SJCRH30 (cell line): ENCODE data around the gene TLE2. TPM values are rescaled to one million over a fixed set of nuclear protein-coding genes. Genes with fewer than 3 reads are reported as not detected.

ENCODE experiments used
- DNase-seq, 2 experiments: peaks; one replicate each; pipeline ENCODE4 v3.0.0-alpha.2; 2015 to 2020
- H3K27ac ChIP-seq: fragments of 250-450 bp; sonication (Bioruptor Pico); 2 replicates; pipeline ENCODE4 v1.5.1; 2020; ENCODE audit warnings: mild to moderate bottlenecking, moderate library complexity
- H3K27me3 ChIP-seq: fragments of 250-450 bp; sonication (Bioruptor Pico); 2 replicates; pipeline ENCODE4 v1.5.1; 2020; ENCODE audit warnings: mild to moderate bottlenecking, moderate library complexity
- H3K36me3 ChIP-seq: fragments of 250-450 bp; sonication (Bioruptor Pico); 2 replicates; pipeline ENCODE4 v1.5.1; 2020; ENCODE audit warnings: mild to moderate bottlenecking, moderate library complexity
- H3K4me1 ChIP-seq: fragments of 250-450 bp; sonication (Bioruptor Pico); 2 replicates; pipeline ENCODE4 v1.5.1; 2020; ENCODE audit warnings: mild to moderate bottlenecking, moderate library complexity
- H3K4me3 ChIP-seq: fragments of 250-450 bp; sonication (Bioruptor Pico); 2 replicates; pipeline ENCODE4 v1.5.1; 2020; ENCODE audit warnings: mild to moderate bottlenecking, moderate library complexity
- H3K9me3 ChIP-seq: fragments of 250-450 bp; sonication (Bioruptor Pico); replicated peaks from 2 replicates; pipeline ENCODE4 v1.5.1; 2020; ENCODE audit warnings: mild to moderate bottlenecking, moderate library complexity
- total RNA-seq: library from RNA; depleted of rRNA; stranded (reverse); fragments of >200 nt; shearing (Covaris generic); gene quantifications from 2 replicates; pipeline ENCODE4 v1.2.3, GENCODE V29; 2014

Gene TLE2
- total RNA-seq, 1 experiment from 2014 or later, result 4.7 TPM

- Histone ChIP-seq H3K9me3 (no peaks in the 10 kb centered on the region), H3K27ac (peak overlapping the region; percentile 68), H3K4me1 (peaks cover 5% of the 10 kb centered on the region; the same call in 1 of the 2 replicates), H3K27me3 (peaks cover 8% of the 10 kb centered on the region; the same call in 1 of the 2 replicates), H3K4me3 (peak overlapping the region; percentile 57), H3K36me3 (no peaks in the 10 kb centered on the region)
- peak; percentile 99 to 100 for DNase-seq
These were observed 6.5 kb upstream of the TLE2 start for GRCh38 chr19:3035542-3036118.

DNA sequence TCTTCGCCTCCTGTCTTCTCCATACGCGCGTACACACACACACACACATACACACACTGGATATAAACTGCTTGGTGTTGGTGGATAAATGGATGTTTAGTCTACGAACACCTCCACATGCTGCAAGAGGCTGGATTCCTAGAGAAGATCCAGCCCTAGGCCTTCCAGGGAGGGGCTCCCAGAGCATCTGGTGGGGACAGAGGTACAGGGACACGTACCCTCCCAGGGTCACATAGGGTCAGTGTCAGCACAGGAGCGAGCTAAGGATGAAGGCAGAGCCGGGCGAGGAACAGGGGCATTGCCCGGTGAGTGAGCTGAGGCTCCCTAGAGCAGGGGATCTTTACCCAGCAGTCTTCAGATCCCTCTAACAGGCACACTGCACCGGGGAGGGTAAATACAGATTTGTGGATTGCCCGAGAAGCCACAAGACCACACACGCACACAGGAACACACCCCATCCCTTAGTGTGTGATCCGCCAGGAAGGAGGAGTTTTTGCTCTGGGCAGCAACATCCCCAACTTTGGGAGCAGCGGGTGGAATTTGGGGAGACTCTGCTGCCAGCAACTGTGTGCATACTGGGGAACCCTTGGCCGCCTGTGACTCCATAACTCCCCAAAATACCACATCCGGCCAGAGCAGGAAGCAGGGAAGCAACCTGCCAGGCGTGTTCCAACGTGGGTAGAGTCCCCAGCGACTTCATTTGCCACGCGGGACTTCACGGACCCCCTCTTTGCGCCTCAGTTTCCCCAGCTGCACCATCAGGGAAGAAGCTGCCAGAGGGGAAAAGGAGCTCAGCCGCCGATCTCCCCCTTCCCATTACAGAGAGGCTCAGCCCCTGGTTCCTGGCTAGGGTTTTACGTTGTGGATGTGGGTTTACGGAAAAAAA, 5.8 kb upstream of the TLE2 start:
- Histone ChIP-seq H3K9me3 (no peaks in the 10 kb centered on the region), H3K4me1 (peaks cover 5% of the 10 kb centered on the region; the same call in 1 of the 2 replicates), H3K4me3 (peak overlapping the region; percentile 53), H3K36me3 (no peaks in the 10 kb centered on the region), H3K27me3 (peaks cover 14% of the 10 kb centered on the region), H3K27ac (peak overlapping the region; percentile 67)
- DNase-seq, result peak; percentile 72 to 77

DNA sequence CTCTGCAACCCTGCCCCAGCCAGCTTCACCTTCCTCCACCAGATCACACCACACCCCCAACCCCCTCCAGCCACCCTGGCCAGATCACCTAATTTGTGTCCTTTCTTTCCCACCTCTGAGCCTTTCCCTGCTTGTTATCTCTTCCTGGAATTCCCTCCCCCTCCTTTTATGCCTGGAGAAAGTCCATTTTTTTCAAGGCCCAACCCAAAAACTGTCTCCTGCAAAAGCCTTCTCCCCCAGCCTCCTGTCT, 5.3 kb upstream of the TLE2 start:
- no peaks in the 10 kb centered on the region for H3K9me3 ChIP-seq
- H3K4me3 ChIP-seq, result peak overlapping the region; percentile 53
- H3K27ac ChIP-seq, result peak overlapping the region; percentile 67; the same call in 1 of the 2 replicates
- no peaks in the 10 kb centered on the region for H3K36me3 ChIP-seq
- H3K4me1 ChIP-seq, result peaks cover 5% of the 10 kb centered on the region; the same call in 1 of the 2 replicates
- peaks cover 12% of the 10 kb centered on the region for H3K27me3 ChIP-seq
- DNase-seq, result no peak

GRCh38 chr19:3033595-3034405, 4.7 kb upstream of the TLE2 start:
- H3K36me3 ChIP-seq, result no peaks in the 10 kb centered on the region
- DNase-seq, result no peak
- H3K4me3 ChIP-seq, result no peak overlapping the region
- H3K9me3 ChIP-seq, result no peaks in the 10 kb centered on the region
- no peak overlapping the region for H3K27ac ChIP-seq
- peaks cover 11% of the 10 kb centered on the region for H3K27me3 ChIP-seq
- H3K4me1 ChIP-seq, result peaks cover 5% of the 10 kb centered on the region; the same call in 1 of the 2 replicates

DNA sequence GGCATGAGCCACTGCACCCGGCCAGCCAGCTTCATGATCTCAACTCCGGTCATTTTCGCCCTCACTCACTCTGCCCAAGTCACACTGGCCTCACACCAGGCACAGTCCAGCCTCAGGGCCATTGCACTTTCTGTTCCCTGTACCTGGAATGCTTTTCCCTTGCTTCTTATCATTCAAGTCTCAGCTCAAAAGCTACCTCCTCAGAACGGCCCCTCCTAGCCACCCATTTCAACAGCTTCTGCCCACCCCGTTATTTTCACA, 2.5 kb upstream of the TLE2 start:
- DNase-seq, result no peak
- H3K27ac ChIP-seq, result no peak overlapping the region
- peaks cover 14% of the 10 kb centered on the region for H3K27me3 ChIP-seq

DNA sequence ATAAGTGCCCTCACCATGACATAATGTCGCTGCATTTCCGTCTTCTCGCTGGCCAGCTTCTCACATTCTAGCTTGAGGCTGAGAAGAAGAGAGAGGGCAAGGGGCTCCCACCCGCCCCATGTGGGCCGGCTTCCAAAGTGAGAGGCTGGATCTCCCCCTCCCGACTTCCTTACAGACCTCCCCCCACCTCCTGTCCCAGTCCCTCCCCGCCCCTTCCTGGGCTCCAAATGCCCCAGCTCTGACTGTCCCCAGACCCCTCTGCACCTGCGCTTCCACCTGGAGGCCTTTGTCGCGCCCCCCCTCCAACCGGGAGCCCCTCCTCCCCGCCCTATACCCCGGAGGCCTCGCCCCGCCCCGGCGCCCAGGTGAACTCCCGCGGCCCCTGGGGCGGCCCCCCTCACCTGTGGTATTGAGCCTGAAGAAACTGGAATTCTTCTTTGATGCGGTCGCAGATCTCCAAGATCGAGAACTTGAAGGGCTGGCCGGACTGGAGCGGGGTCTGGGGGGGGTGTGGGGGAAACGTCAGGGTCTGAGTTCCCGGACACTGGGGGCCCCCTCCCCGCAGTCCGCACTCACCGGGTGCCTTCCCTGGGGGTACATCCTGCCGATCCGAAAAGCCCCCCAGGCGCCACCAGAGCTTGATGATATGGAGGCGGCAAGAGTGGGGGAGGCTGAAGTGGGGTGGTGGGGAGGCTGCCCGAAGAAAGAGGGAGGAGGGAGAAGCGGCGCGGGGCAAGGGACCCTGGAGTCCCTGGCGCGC, 595 bp downstream of the TLE2 start:
- no peak overlapping the region for H3K27ac ChIP-seq
- no peak for DNase-seq
- H3K9me3 ChIP-seq, result no peaks in the 10 kb centered on the region
- no peaks in the 10 kb centered on the region for H3K4me1 ChIP-seq
- H3K27me3 ChIP-seq, result peaks cover 14% of the 10 kb centered on the region
- H3K4me3 ChIP-seq, result peak overlapping the region; percentile 47
- no peaks in the 10 kb centered on the region for H3K36me3 ChIP-seq

More for the DNA sequence above, 2.5 kb upstream of the TLE2 start:
- Histone ChIP-seq H3K9me3 (no peaks in the 10 kb centered on the region), H3K4me1 (peaks cover 5% of the 10 kb centered on the region; the same call in 1 of the 2 replicates), H3K36me3 (no peaks in the 10 kb centered on the region), H3K4me3 (no peak overlapping the region)

GRCh38 chr19:3027981-3028304, 1.1 kb downstream of the TLE2 start:
- no peaks in the 10 kb centered on the region for H3K9me3 ChIP-seq
- H3K4me3 ChIP-seq, result no peak overlapping the region
- no peaks in the 10 kb centered on the region for H3K36me3 ChIP-seq
- no peaks in the 10 kb centered on the region for H3K4me1 ChIP-seq
- H3K27ac ChIP-seq, result no peak overlapping the region
- DNase-seq, result no peak
- H3K27me3 ChIP-seq, result peaks cover 14% of the 10 kb centered on the region

DNA sequence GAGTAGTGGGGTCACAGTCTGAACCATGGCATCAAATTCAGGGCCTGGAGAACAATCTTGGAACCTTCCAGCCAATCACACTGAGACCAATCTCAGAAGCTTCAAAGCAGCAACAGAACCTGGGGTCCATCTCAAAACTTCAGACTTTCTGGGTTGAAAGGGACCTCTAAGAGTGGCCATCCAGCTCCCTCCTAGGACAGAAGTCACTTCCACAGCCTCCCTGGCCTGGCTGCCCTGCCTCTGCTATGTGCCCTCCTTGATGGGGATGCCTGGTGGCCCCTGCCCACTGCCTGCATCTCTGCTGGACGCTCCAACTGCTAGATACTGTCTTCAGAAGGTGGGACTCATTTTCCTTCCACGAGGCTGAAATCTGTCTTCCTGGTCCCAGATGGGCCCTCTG, 1.8 kb downstream of the TLE2 start:
- H3K27ac ChIP-seq, result no peak overlapping the region
- H3K9me3 ChIP-seq, result no peaks in the 10 kb centered on the region
- no peaks in the 10 kb centered on the region for H3K36me3 ChIP-seq
- no peak overlapping the region for H3K4me3 ChIP-seq
- peaks cover 14% of the 10 kb centered on the region for H3K27me3 ChIP-seq
- no peak for DNase-seq
- H3K4me1 ChIP-seq, result no peaks in the 10 kb centered on the region

DNA sequence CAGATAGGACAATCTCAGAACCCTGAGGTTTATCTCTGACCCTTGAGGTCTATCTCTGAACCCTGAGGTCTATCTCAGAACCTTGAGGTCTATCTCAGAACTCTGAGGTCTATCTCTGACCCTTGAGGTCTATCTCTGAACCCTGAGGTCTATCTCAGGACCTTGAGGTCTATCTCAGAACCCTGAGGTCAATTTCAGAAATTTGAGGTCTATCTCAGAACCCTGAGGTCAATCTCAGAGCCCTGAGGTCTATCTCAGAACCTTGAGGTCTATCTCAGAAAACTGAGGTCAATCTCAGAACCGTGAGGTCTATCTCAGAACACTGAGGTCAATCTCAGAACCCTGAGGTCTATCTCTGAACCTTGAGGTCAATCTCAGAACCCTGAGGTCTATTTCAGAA, 2.3 kb downstream of the TLE2 start:
- peaks cover 14% of the 10 kb centered on the region for H3K27me3 ChIP-seq
- no peaks in the 10 kb centered on the region for H3K9me3 ChIP-seq
- DNase-seq, result no peak
- no peak overlapping the region for H3K27ac ChIP-seq
- H3K4me1 ChIP-seq, result no peaks in the 10 kb centered on the region
- H3K36me3 ChIP-seq, result no peaks in the 10 kb centered on the region
- H3K4me3 ChIP-seq, result no peak overlapping the region

DNA sequence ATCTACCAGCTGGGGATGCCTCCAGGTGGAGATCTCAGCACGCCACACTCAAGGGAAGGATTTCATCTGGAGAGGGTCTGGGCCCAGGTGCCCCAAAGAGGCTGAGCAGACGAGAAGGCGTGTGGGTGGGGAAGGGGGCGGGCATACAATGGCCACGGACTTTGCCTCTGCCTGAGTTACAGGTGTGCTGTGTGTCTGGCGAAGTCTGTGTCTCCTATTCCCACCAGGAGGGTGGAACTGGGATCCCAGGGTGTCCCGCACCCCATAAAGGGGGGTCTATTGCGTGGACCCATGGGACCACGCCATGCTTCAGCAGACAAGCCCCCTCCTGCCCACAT, 3.6 kb downstream of the TLE2 start:
- Histone ChIP-seq H3K4me3 (no peak overlapping the region), H3K27ac (no peak overlapping the region), H3K36me3 (no peaks in the 10 kb centered on the region), H3K4me1 (no peaks in the 10 kb centered on the region), H3K9me3 (no peaks in the 10 kb centered on the region), H3K27me3 (peaks cover 14% of the 10 kb centered on the region)
- DNase-seq, result no peak

DNA sequence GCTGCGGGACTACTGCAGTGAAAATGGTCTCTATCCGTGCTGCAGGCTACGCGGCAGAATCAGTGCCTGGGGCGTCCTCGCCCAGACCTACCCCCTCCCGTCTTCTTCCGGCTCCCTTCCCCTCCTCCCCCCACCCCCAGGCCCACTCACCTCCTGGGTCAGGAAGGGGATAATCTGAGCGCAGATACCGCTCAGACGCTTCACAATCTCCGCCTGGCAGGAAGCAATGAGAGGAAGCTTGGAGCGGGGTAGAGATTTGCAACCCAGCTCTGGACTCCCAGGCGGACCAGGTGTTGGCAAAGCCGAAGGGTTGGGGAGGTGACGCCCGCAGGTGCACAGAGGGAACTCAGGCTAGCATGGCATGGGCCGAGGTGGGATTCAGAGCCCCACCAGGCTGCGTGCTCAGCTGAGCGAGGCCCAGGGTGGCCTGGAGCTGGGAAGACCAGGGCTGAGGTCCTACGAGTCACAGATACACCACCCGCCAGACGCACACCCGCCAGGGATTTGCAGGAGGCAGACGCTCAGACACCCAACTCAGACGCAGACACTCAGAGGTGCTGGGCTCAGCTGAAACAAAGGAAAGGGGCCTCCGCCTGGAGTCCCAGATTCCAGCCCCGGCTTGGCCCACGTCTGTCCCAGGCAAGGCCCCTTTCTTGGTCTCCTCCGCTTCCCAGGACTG, 4.1 kb downstream of the TLE2 start:
- Histone ChIP-seq H3K27ac (no peak overlapping the region), H3K27me3 (peaks cover 9% of the 10 kb centered on the region), H3K36me3 (no peaks in the 10 kb centered on the region), H3K9me3 (no peaks in the 10 kb centered on the region), H3K4me3 (no peak overlapping the region), H3K4me1 (no peaks in the 10 kb centered on the region)
- DNase-seq, result no peak

GRCh38 chr19:3024509-3024869, 4.6 kb downstream of the TLE2 start:
- Histone ChIP-seq H3K36me3 (no peaks in the 10 kb centered on the region), H3K9me3 (no peaks in the 10 kb centered on the region), H3K4me3 (no peak overlapping the region), H3K27ac (no peak overlapping the region), H3K27me3 (peaks cover 3% of the 10 kb centered on the region), H3K4me1 (no peaks in the 10 kb centered on the region)
- no peak for DNase-seq

GRCh38 chr19:3020321-3020960, 8.6 kb downstream of the TLE2 start:
- Histone ChIP-seq H3K27ac (no peak overlapping the region), H3K9me3 (no peaks in the 10 kb centered on the region), H3K27me3 (no peaks in the 10 kb centered on the region), H3K36me3 (no peaks in the 10 kb centered on the region), H3K4me1 (no peaks in the 10 kb centered on the region), H3K4me3 (no peak overlapping the region)
- no peak for DNase-seq

GRCh38 chr19:3019211-3019854, 9.7 kb downstream of the TLE2 start:
- no peaks in the 10 kb centered on the region for H3K27me3 ChIP-seq
- H3K4me3 ChIP-seq, result no peak overlapping the region
- no peaks in the 10 kb centered on the region for H3K4me1 ChIP-seq
- H3K27ac ChIP-seq, result no peak overlapping the region
- no peaks in the 10 kb centered on the region for H3K9me3 ChIP-seq
- H3K36me3 ChIP-seq, result no peaks in the 10 kb centered on the region
- no peak for DNase-seq
